ENCODE results near the gene SLC25A48. TPM values are rescaled to one million over a fixed set of nuclear protein-coding genes. Genes with fewer than 3 reads are reported as not detected.
A peak's percentile ranks its signal among the peaks of the same experiment; 100 is the strongest.

Gene SLC25A48
- total RNA-seq, 1 experiment from 2014 or later: 1.6 TPM

DNA sequence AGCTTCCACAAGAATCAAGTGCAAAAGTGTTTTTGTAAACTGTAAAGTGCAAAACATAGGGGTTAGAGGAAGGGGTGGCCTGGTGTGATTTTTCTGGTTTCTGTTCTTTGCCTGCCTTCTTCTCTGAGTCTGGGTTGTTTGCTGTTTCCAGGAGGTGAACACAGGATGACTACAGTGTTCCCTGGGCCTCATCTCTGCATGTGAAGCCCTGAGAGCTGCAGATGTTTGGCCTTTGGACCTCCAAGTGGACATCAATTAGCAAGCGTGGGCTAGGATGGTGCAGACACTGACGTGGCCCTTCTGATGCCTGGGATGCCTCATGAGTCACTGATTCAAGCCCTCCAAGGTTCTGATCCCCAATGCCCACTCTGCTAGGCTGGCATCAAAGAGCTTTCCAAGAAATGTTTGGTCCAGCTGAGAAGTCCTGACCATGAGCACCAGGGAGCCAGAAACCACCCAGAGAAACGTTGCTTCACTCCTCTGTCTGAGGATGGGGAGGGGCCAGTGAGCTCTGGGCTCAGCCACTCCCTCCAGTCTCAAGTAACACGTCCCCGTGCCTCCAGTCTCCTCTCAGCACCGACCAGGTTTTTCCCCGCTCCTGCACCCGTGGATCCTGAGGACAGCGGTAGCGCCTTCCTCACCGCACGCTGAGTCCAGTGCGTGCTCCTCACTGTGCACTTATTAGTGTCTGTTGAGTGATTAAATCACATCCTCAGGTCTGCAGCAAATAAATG lies 53.6 kb downstream of the SLC25A48 start:
- BruUV-seq (replicated peaks): no TSS peak
- CTCF ChIA-PET: interaction anchor here (0.7 to 1.3 kb wide), 5 partner anchors 13 to 324 kb away, joined by 3 to 7 read pairs (median 3); no protein-coding TSS in a partner anchor
- POLR2A ChIA-PET: no interaction called here

DNA sequence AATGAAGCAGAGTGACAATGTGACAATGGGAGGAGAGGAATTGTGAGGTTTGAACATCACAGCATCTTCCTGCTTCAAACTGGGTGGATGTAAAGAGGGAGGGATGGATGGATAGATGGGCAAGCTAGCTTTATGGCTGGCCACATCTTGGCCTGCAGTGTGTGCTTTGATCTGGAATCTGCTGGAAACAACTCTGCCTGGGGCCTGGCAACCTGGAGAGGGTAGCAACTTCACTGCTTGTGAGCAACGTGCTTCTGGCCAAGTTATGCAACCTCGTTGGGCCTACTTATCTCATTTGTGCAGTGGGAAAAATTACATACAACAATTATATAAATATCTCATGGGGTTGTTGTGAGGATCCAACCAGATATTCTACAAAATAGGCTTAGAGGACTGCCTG lies 55.8 kb downstream of the SLC25A48 start:
- Mint-ChIP-seq H3K36me3 (ENCODE audit: insufficient read depth, unreplicated experiment) (peaks cover 6% of the 10 kb centered on the region), H3K27ac (ENCODE audit: unreplicated experiment) (no peak overlapping the region), H3K27me3 (ENCODE audit: insufficient read depth, unreplicated experiment) (no peaks in the 10 kb centered on the region), H3K9me3 (ENCODE audit: unreplicated experiment) (no peaks in the 10 kb centered on the region), H3K4me1 (ENCODE audit: low read depth, unreplicated experiment) (peaks cover 18% of the 10 kb centered on the region), H3K4me3 (ENCODE audit: unreplicated experiment) (no peak overlapping the region)
- intact Hi-C loops (cut with micrococcal nuclease; ENCODE audit: unreplicated experiment): no loop called here
- H3K36me3 ChIP-seq (ENCODE audit: control insufficient read depth, insufficient read depth, low read length): no peaks in the 10 kb centered on the region
- peaks cover 23% of the 10 kb centered on the region for H3K4me1 ChIP-seq
- 0 out of 2 replicates have a peak, but pooled peaks cover 4% of the 10 kb centered on the region for H3K9me3 ChIP-seq
- TF ChIP-seq, protein P1, sequence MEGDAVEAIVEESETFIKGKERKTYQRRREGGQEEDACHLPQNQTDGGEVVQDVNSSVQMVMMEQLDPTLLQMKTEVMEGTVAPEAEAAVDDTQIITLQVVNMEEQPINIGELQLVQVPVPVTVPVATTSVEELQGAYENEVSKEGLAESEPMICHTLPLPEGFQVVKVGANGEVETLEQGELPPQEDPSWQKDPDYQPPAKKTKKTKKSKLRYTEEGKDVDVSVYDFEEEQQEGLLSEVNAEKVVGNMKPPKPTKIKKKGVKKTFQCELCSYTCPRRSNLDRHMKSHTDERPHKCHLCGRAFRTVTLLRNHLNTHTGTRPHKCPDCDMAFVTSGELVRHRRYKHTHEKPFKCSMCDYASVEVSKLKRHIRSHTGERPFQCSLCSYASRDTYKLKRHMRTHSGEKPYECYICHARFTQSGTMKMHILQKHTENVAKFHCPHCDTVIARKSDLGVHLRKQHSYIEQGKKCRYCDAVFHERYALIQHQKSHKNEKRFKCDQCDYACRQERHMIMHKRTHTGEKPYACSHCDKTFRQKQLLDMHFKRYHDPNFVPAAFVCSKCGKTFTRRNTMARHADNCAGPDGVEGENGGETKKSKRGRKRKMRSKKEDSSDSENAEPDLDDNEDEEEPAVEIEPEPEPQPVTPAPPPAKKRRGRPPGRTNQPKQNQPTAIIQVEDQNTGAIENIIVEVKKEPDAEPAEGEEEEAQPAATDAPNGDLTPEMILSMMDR (IDR thresholded peaks at IDR 0.05; ENCODE audit: insufficient read depth in 1 of 2, low read depth in 1 of 2, low read length in 1 of 2, severe bottlenecking in 1 of 2, unreplicated experiment in 1 of 2): no peak
- no TSS peak for BruUV-seq (replicated peaks)
- ChIA-PET CTCF (interaction anchor here (0.7 kb wide), 1 partner anchor 325 kb away, joined by 3 read pairs; no protein-coding TSS in a partner anchor), POLR2A (no interaction called here)
- H3K27me3 ChIP-seq (replicated peaks; ENCODE audit: control insufficient read depth, insufficient read depth, low read length): no peaks in the 10 kb centered on the region
- no peak overlapping the region for H3K4me3 ChIP-seq (ENCODE audit: low read depth, low read length)
- no peak for DNase-seq

More for the DNA sequence above, 53.6 kb downstream of the SLC25A48 start:
- Mint-ChIP-seq H3K4me3 (ENCODE audit: unreplicated experiment) (no peak overlapping the region), H3K4me1 (ENCODE audit: low read depth, unreplicated experiment) (peaks cover 8% of the 10 kb centered on the region), H3K9me3 (ENCODE audit: unreplicated experiment) (no peaks in the 10 kb centered on the region), H3K27me3 (ENCODE audit: insufficient read depth, unreplicated experiment) (no peaks in the 10 kb centered on the region), H3K27ac (ENCODE audit: unreplicated experiment) (no peak overlapping the region), H3K36me3 (ENCODE audit: insufficient read depth, unreplicated experiment) (no peaks in the 10 kb centered on the region)
- Histone ChIP-seq H3K27me3 (replicated peaks; ENCODE audit: control insufficient read depth, insufficient read depth, low read length) (no peaks in the 10 kb centered on the region), H3K9me3 (no peaks in the 10 kb centered on the region), H3K4me3 (ENCODE audit: low read depth, low read length) (no peak overlapping the region), H3K36me3 (ENCODE audit: control insufficient read depth, insufficient read depth, low read length) (no peaks in the 10 kb centered on the region), H3K4me1 (peaks cover 11% of the 10 kb centered on the region; the same call in 1 of the 2 replicates)
- intact Hi-C loops (cut with micrococcal nuclease; ENCODE audit: unreplicated experiment): loop anchor here (1.0 to 10.0 kb wide), 8 partner anchors 57 to 537 kb away; no protein-coding TSS in a partner anchor
- peak; percentile 39 to 55 for DNase-seq
- TF ChIP-seq, protein P1 (IDR thresholded peaks at IDR 0.05; ENCODE audit: insufficient read depth in 1 of 2, low read depth in 1 of 2, low read length in 1 of 2, severe bottlenecking in 1 of 2, unreplicated experiment in 1 of 2): no peak

DNA sequence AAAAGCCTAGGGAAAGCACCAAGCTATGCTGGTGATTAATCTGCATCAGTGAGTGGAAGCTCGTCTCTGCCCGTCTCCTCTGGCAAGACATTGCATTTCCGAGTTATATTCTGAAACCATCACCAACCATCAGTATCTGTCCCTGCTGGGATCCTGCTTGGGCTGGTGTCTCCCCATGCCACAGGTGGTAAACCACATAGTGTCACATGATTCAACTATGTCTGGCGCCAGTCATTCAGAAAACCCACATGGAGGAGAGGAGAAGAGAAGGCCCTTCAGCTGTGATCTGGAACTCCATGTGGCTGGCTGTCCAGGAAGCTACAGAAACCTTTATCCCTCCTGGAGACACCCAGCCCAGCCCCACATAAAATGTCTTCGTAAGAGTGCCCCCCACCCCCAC lies 56.4 kb downstream of the SLC25A48 start:
- CTCF ChIA-PET: interaction anchor here (1.2 to 1.5 kb wide), 3 partner anchors 56 to 337 kb away, joined by 3 to 4 read pairs (median 3); no protein-coding TSS in a partner anchor

More for the DNA sequence above, 56.4 kb downstream of the SLC25A48 start:
- H3K9me3 ChIP-seq: 0 out of 2 replicates have a peak, but pooled peaks cover 5% of the 10 kb centered on the region
- peaks cover 28% of the 10 kb centered on the region for H3K4me1 ChIP-seq
- H3K36me3 ChIP-seq (ENCODE audit: control insufficient read depth, insufficient read depth, low read length): no peaks in the 10 kb centered on the region
- TF ChIP-seq, protein P1 (IDR thresholded peaks at IDR 0.05; ENCODE audit: insufficient read depth in 1 of 2, low read depth in 1 of 2, low read length in 1 of 2, severe bottlenecking in 1 of 2, unreplicated experiment in 1 of 2): no peak
- POLR2A ChIA-PET: interaction anchor here (0.6 kb wide), 1 partner anchor 332 kb away, joined by 4 read pairs; no protein-coding TSS in a partner anchor
- Mint-ChIP-seq H3K27ac (ENCODE audit: unreplicated experiment) (no peak overlapping the region), H3K4me1 (ENCODE audit: low read depth, unreplicated experiment) (peaks cover 24% of the 10 kb centered on the region), H3K4me3 (ENCODE audit: unreplicated experiment) (no peak overlapping the region), H3K9me3 (ENCODE audit: unreplicated experiment) (no peaks in the 10 kb centered on the region), H3K36me3 (ENCODE audit: insufficient read depth, unreplicated experiment) (peaks cover 6% of the 10 kb centered on the region), H3K27me3 (ENCODE audit: insufficient read depth, unreplicated experiment) (no peaks in the 10 kb centered on the region)
- intact Hi-C loops (cut with micrococcal nuclease; ENCODE audit: unreplicated experiment): no loop called here
- no TSS peak for BruUV-seq (replicated peaks)
- DNase-seq: no peak
- H3K4me3 ChIP-seq (ENCODE audit: low read depth, low read length): no peak overlapping the region
- no peaks in the 10 kb centered on the region for H3K27me3 ChIP-seq (replicated peaks; ENCODE audit: control insufficient read depth, insufficient read depth, low read length)
